Immature natural killer cell (primary cell): ENCODE data around the gene KLHL26. TPM values are rescaled to one million over a fixed set of nuclear protein-coding genes. Genes with fewer than 3 reads are reported as not detected.

ENCODE experiments used
- DNase-seq, 3 donors: peaks; one replicate each; pipeline ENCODE4 v3.0.0; 2022; ENCODE audit warnings: mixed read lengths in 1 of 3
- H3K27ac Mint-ChIP-seq, 6 donors: one replicate each; pipeline ENCODE4 v1.8.0; 2020; ENCODE audit warnings: mixed read lengths in 6 of 6, mild to moderate bottlenecking in 5 of 6, inconsistent platforms in 4 of 6, moderate library complexity in 3 of 6
- H3K27me3 Mint-ChIP-seq, 3 donors: one replicate each; pipeline ENCODE4 v1.8.0; 2020 to 2021; ENCODE audit warnings: low read depth in 3 of 3, mild to moderate bottlenecking in 3 of 3, mixed read lengths in 3 of 3, moderate library complexity in 3 of 3, inconsistent platforms in 1 of 3
- H3K36me3 Mint-ChIP-seq, 3 donors: one replicate each; pipeline ENCODE4 v1.8.0; 2020; ENCODE audit warnings: mixed read lengths in 3 of 3, inconsistent platforms in 2 of 3, mild to moderate bottlenecking in 2 of 3
- H3K4me1 Mint-ChIP-seq, 2 donors: one replicate each; pipeline ENCODE4 v1.8.0; 2020; ENCODE audit warnings: inconsistent platforms in 2 of 2, mild to moderate bottlenecking in 2 of 2, mixed read lengths in 2 of 2, moderate library complexity in 1 of 2
- H3K4me3 Mint-ChIP-seq, 5 donors: one replicate each; pipeline ENCODE4 v1.8.0; 2020; ENCODE audit warnings: mild to moderate bottlenecking in 5 of 5, mixed read lengths in 5 of 5, inconsistent platforms in 3 of 5, moderate library complexity in 3 of 5
- H3K9me3 Mint-ChIP-seq, 6 donors: one replicate each; pipeline ENCODE4 v1.8.0; 2020; ENCODE audit warnings: mild to moderate bottlenecking in 6 of 6, mixed read lengths in 6 of 6, inconsistent platforms in 4 of 6, moderate library complexity in 3 of 6
- polyA plus RNA-seq, 3 donors: library from polyadenylated mRNA; unstranded; fragments of 300-500 nt; fragmentation: Illumina TruSeq; gene quantifications; one replicate each; pipeline ENCODE4 v1.2.3, GENCODE V29; 2021

Gene KLHL26
- polyA plus RNA-seq, 3 donors from 2014 or later: 1.6 to 4.8 (median 4.5) TPM

- peaks cover 0 to under 1% (median 0%) of the 10 kb centered on the region in 3 donors for H3K36me3 Mint-ChIP-seq
- no peak overlapping the region for H3K4me3 Mint-ChIP-seq
- H3K9me3 Mint-ChIP-seq: no peaks in the 10 kb centered on the region
- H3K27me3 Mint-ChIP-seq: peaks cover 1 to 9% (median 4%) of the 10 kb centered on the region in 3 donors
- DNase-seq: no peak
- peak overlapping the region in 2 of 6 donors; percentile 36 to 40 for H3K27ac Mint-ChIP-seq
- H3K4me1 Mint-ChIP-seq: peaks cover 24 to 26% of the 10 kb centered on the region in 2 donors
Observed at GRCh38 chr19:18651733-18652132, 14.9 kb downstream of the KLHL26 start.

- no peak for DNase-seq
- Mint-ChIP-seq H3K27me3 (peaks cover 3 to 11% (median 4%) of the 10 kb centered on the region in 3 donors), H3K36me3 (peaks cover 0 to 4% (median 3%) of the 10 kb centered on the region in 3 donors), H3K27ac (peak overlapping the region in 1 of 6 donors; percentile 35), H3K4me1 (peaks cover 21 to 32% of the 10 kb centered on the region in 2 donors), H3K4me3 (no peak overlapping the region), H3K9me3 (no peaks in the 10 kb centered on the region)
Observed at GRCh38 chr19:18653853-18654252, 17.0 kb downstream of the KLHL26 start.

GRCh38 chr19:18654469-18654868 lies 17.6 kb downstream of the KLHL26 start:
- no peak for DNase-seq
- peaks cover 0 to 4% (median 3%) of the 10 kb centered on the region in 3 donors for H3K36me3 Mint-ChIP-seq
- H3K27me3 Mint-ChIP-seq: peaks cover 3 to 11% (median 4%) of the 10 kb centered on the region in 3 donors
- H3K9me3 Mint-ChIP-seq: no peaks in the 10 kb centered on the region
- peaks cover 20 to 32% of the 10 kb centered on the region in 2 donors for H3K4me1 Mint-ChIP-seq
- H3K4me3 Mint-ChIP-seq: no peak overlapping the region
- H3K27ac Mint-ChIP-seq: peak overlapping the region in 1 of 6 donors; percentile 35

GRCh38 chr19:18655173-18655844 lies 18.5 kb downstream of the KLHL26 start:
- H3K36me3 Mint-ChIP-seq: peaks cover 0 to 4% (median 3%) of the 10 kb centered on the region in 3 donors
- no peak overlapping the region for H3K27ac Mint-ChIP-seq
- peaks cover 3 to 9% (median 4%) of the 10 kb centered on the region in 3 donors for H3K27me3 Mint-ChIP-seq
- H3K4me1 Mint-ChIP-seq: peaks cover 11 to 24% of the 10 kb centered on the region in 2 donors
- no peak for DNase-seq
- no peak overlapping the region for H3K4me3 Mint-ChIP-seq
- no peaks in the 10 kb centered on the region for H3K9me3 Mint-ChIP-seq

GRCh38 chr19:18656337-18657086 lies 19.7 kb downstream of the KLHL26 start:
- no peaks in the 10 kb centered on the region for H3K9me3 Mint-ChIP-seq
- peaks cover 0 to 4% (median 3%) of the 10 kb centered on the region in 3 donors for H3K36me3 Mint-ChIP-seq
- no peak overlapping the region for H3K4me3 Mint-ChIP-seq
- peaks cover 12 to 23% of the 10 kb centered on the region in 2 donors for H3K4me1 Mint-ChIP-seq
- peak overlapping the region in 2 of 6 donors; percentile 66 to 83 for H3K27ac Mint-ChIP-seq
- no peak for DNase-seq
- H3K27me3 Mint-ChIP-seq: peaks cover 3 to 9% (median 4%) of the 10 kb centered on the region in 3 donors

DNA sequence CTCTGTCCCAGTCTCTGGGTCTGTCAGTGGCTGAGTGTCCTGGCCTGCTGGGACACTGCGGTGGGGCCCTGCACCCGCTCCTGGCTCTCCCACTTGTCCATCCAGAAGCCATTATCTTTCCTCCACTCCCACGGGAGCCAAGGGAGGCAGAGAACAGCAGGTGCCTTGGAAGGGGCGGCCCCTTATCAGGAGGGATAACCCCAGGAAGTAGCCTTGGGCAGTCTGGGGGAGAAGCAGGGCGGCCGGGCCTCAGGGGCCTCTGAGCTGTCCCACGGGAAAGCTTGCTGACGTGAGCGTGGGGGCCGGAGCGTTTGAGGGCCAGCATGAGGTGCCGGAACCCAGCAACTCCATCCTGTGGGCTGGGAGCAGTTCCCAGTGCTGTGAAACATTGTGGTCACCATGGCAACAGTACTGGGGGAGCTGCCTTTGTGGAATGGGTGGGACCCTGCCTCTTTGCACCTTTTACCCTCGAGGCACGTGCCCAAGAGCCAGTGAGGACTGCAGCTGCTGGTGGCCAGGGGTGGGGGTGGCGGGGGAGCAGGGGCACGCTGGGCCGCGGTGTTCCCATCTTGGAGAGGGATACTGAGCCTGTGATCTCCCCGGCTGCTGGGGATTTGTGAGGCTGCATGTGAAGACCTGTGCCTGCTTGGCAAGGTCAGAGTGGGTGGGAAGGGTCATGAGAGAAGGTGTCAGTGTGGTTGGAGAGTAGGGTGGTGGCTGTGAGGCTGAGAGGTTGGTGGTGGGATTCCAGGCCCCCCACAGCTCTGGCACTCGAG lies 20.9 kb downstream of the KLHL26 start:
- DNase-seq: no peak
- H3K27me3 Mint-ChIP-seq: peaks cover 0 to 7% (median 6%) of the 10 kb centered on the region in 3 donors
- peak overlapping the region in 2 of 6 donors; percentile 49 to 67 for H3K27ac Mint-ChIP-seq
- peaks cover 0 to 4% (median 3%) of the 10 kb centered on the region in 3 donors for H3K36me3 Mint-ChIP-seq
- H3K4me1 Mint-ChIP-seq: peaks cover 14 to 23% of the 10 kb centered on the region in 2 donors
- no peaks in the 10 kb centered on the region for H3K9me3 Mint-ChIP-seq
- no peak overlapping the region for H3K4me3 Mint-ChIP-seq

- H3K4me3 Mint-ChIP-seq: no peak overlapping the region
- peaks cover 16 to 23% of the 10 kb centered on the region in 2 donors for H3K4me1 Mint-ChIP-seq
- no peaks in the 10 kb centered on the region for H3K9me3 Mint-ChIP-seq
- peak overlapping the region in 3 of 6 donors; percentile 41 to 72 (median 67) for H3K27ac Mint-ChIP-seq
- H3K27me3 Mint-ChIP-seq: peaks cover 0 to 6% (median 6%) of the 10 kb centered on the region in 3 donors
- H3K36me3 Mint-ChIP-seq: peaks cover 0 to 4% (median 3%) of the 10 kb centered on the region in 3 donors
- no peak for DNase-seq
Observed at GRCh38 chr19:18658366-18658855, 21.6 kb downstream of the KLHL26 start.

DNA sequence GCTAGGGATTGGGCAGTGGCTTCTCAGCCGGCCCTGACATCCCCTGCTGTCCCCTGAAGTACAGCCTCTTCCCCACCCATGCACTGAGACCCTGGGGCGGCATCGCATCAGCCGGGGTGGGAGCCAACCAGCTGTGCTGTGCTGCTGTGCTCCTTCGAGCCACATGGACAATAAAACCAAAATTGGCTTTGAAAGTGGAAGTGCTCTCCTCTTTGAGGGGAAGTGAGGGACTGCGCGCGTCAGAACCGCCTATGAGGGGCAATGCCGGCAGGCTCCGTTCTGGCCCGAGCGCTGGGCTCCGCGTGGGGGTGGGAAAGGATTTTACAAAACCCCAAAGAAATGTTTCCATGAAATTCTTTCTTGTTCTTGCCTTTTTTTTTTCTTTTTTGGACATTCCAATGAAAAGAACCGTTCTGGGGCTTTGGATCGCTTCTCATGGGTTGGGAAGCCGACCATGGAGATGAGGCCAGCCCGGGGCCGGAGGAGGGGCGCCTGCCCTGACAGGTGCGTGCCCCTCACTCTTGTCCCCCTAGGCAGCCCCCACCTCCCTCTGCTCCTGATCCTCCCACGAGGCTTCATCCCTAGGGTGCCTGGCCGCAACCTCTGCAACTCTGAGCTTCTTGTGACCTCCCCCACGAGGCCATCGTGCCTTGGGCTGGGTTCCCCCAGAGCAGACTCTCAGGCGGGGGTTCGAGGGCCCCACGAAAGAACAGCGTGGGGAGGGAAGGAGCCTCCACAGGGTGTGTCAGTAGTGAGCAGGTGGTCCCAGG lies 22.6 kb downstream of the KLHL26 start:
- H3K27me3 Mint-ChIP-seq: peaks cover 0 to 6% (median 6%) of the 10 kb centered on the region in 3 donors
- H3K36me3 Mint-ChIP-seq: peaks cover 0 to 4% (median 3%) of the 10 kb centered on the region in 3 donors
- no peak overlapping the region for H3K4me3 Mint-ChIP-seq
- H3K27ac Mint-ChIP-seq: no peak overlapping the region
- no peak for DNase-seq
- H3K4me1 Mint-ChIP-seq: peaks cover 23% of the 10 kb centered on the region in 2 donors
- no peaks in the 10 kb centered on the region for H3K9me3 Mint-ChIP-seq

DNA sequence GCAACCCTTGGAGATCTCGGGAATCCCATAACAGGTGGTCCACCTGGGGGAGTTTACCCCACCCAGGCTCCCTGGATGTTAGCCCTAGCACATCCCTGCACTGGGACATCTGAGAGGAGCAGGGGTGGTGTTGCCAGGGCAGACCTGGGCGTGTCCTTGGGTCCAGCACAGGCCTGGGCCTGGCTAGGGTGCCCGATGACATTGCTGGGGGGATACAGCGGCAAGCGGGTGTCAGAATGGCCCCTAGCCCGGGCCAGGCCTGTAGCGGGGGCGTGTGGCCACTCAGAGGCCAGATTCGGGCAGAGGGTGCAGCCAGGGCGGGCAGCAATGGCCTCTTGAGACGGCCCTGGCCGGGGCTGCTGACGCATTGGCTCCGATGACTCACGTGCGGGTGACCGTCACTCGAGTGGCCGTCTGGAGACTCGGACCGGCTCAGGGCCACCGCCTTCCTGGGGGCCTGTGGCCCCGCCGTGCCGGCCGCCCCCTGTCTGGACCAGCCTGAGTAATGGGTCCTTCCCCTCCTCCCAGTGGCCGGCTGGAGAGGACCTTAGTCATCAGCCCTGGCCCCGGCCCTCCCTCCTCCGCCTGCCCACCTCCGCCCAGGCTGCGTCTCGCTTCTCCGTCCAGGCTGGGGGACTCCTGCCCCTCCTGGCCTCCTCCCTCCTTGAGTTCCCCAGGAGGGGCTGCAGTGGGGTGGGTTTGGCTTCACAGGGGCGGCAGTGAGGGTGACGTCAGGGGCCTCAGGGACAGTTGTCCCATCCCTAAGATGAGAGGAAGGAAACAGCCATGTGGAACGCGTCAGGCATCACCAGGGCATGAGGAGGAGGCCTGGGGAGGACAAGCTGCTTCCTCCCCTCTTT lies 23.5 kb downstream of the KLHL26 start:
- Mint-ChIP-seq H3K4me1 (peaks cover 23% of the 10 kb centered on the region in 2 donors), H3K36me3 (peaks cover 0 to 4% (median 3%) of the 10 kb centered on the region in 3 donors), H3K27ac (no peak overlapping the region), H3K9me3 (no peaks in the 10 kb centered on the region), H3K4me3 (no peak overlapping the region), H3K27me3 (peaks cover 0 to 6% (median 4%) of the 10 kb centered on the region in 3 donors)
- DNase-seq: no peak

GRCh38 chr19:18660939-18661670 lies 24.3 kb downstream of the KLHL26 start:
- no peak overlapping the region for H3K4me3 Mint-ChIP-seq
- no peak overlapping the region for H3K27ac Mint-ChIP-seq
- H3K4me1 Mint-ChIP-seq: peaks cover 23% of the 10 kb centered on the region in 2 donors
- no peaks in the 10 kb centered on the region for H3K9me3 Mint-ChIP-seq
- DNase-seq: no peak
- peaks cover 0 to 4% (median 4%) of the 10 kb centered on the region in 3 donors for H3K27me3 Mint-ChIP-seq
- H3K36me3 Mint-ChIP-seq: peaks cover 0 to 4% (median 3%) of the 10 kb centered on the region in 3 donors

- peaks cover 13 to 20% of the 10 kb centered on the region in 2 donors for H3K4me1 Mint-ChIP-seq
- H3K9me3 Mint-ChIP-seq: no peaks in the 10 kb centered on the region
- DNase-seq: no peak
- no peaks in the 10 kb centered on the region for H3K36me3 Mint-ChIP-seq
- peak overlapping the region in 1 of 6 donors; percentile 41 for H3K27ac Mint-ChIP-seq
- H3K27me3 Mint-ChIP-seq: peaks cover 0 to 3% (median 1%) of the 10 kb centered on the region in 3 donors
- no peak overlapping the region for H3K4me3 Mint-ChIP-seq
Observed at GRCh38 chr19:18662972-18663732, 26.3 kb downstream of the KLHL26 start.
